Trophoblast cell (in vitro differentiated cells and primary cell): Measurements from ENCODE around the gene STARD10.

ENCODE experiments used
- DNase-seq, 2 donors: peaks; one replicate each; pipeline ENCODE4 v3.0.0-alpha.2; 2016
- H2AFZ ChIP-seq: 2 replicates; pipeline ENCODE4 v1.6.1; 2013; ENCODE audit warnings: low read length, moderate library complexity, mild to moderate bottlenecking; ENCODE audit not compliant: insufficient read depth, poor library complexity
- H2AK5ac ChIP-seq: 2 replicates; pipeline ENCODE4 v1.6.1; 2013; ENCODE audit warnings: mild to moderate bottlenecking, low read length
- H2BK120ac ChIP-seq: 2 replicates; pipeline ENCODE4 v1.6.1; 2013; ENCODE audit warnings: low read length, mild to moderate bottlenecking, moderate library complexity; ENCODE audit not compliant: insufficient read depth, poor library complexity
- H2BK12ac ChIP-seq: 2 replicates; pipeline ENCODE4 v1.6.1; 2013; ENCODE audit warnings: mild to moderate bottlenecking, low read length, moderate library complexity
- H2BK5ac ChIP-seq: 2 replicates; pipeline ENCODE4 v1.6.1; 2013; ENCODE audit warnings: low read length, low read depth, moderate library complexity, mild to moderate bottlenecking; ENCODE audit not compliant: poor library complexity
- H3K14ac ChIP-seq: 2 replicates; pipeline ENCODE4 v1.6.1; 2013; ENCODE audit warnings: mild to moderate bottlenecking, low read length
- H3K18ac ChIP-seq: 2 replicates; pipeline ENCODE4 v1.6.1; 2013; ENCODE audit warnings: mild to moderate bottlenecking, low read length
- H3K23ac ChIP-seq: 2 replicates; pipeline ENCODE4 v1.6.1; 2013; ENCODE audit warnings: low read length
- H3K27ac ChIP-seq: 2 replicates; pipeline ENCODE4 v1.5.1; 2013; ENCODE audit warnings: low read depth, mild to moderate bottlenecking, inconsistent platforms, low read length, moderate library complexity
- H3K27me3 ChIP-seq: 2 replicates; pipeline ENCODE4 v1.6.1; 2013; ENCODE audit warnings: inconsistent platforms, mild to moderate bottlenecking, low read length, moderate library complexity; ENCODE audit not compliant: insufficient read depth
- H3K36me3 ChIP-seq, 2 experiments: 1 replicate in 1 of 2; 2 replicates in 1 of 2; pipeline ENCODE4 v1.6.1; 2013; ENCODE audit warnings: low read length in 2 of 2, mild to moderate bottlenecking in 2 of 2, moderate library complexity in 1 of 2; ENCODE audit not compliant: insufficient read depth in 2 of 2, control insufficient read depth in 1 of 2
- H3K4ac ChIP-seq: 2 replicates; pipeline ENCODE4 v1.6.1; 2013; ENCODE audit warnings: low read depth, mild to moderate bottlenecking, low read length, moderate library complexity
- H3K4me1 ChIP-seq, 2 experiments: 1 replicate in 1 of 2; 2 replicates in 1 of 2; pipeline ENCODE4 v1.6.1; 2013; ENCODE audit warnings: low read length in 2 of 2, mild to moderate bottlenecking in 2 of 2, moderate library complexity in 1 of 2; ENCODE audit not compliant: insufficient read depth in 2 of 2, control insufficient read depth in 1 of 2
- H3K4me2 ChIP-seq: 2 replicates; pipeline ENCODE4 v1.6.1; 2013; ENCODE audit warnings: inconsistent platforms, mild to moderate bottlenecking, low read length, moderate library complexity
- H3K4me3 ChIP-seq: 2 replicates; pipeline ENCODE4 v1.5.1; 2013; ENCODE audit warnings: mild to moderate bottlenecking, low read depth, low read length, inconsistent platforms
- H3K79me1 ChIP-seq: one replicate; pipeline ENCODE4 v1.6.1; 2013; ENCODE audit warnings: low read length
- H3K79me2 ChIP-seq: 2 replicates; pipeline ENCODE4 v1.6.1; 2013; ENCODE audit warnings: low read length, mild to moderate bottlenecking; ENCODE audit not compliant: control insufficient read depth, insufficient read depth, poor library complexity
- H3K9ac ChIP-seq: 2 replicates; pipeline ENCODE4 v1.6.1; 2013; ENCODE audit warnings: mild to moderate bottlenecking, low read length
- H3K9me3 ChIP-seq: 2 replicates; pipeline ENCODE4 v1.6.1; 2013; ENCODE audit warnings: low read depth, mild to moderate bottlenecking, control low read depth, inconsistent platforms, low read length; ENCODE audit not compliant: insufficient read depth
- H4K12ac ChIP-seq: 2 replicates; pipeline ENCODE4 v1.6.1; 2013; ENCODE audit warnings: low read depth, mild to moderate bottlenecking, low read length, moderate library complexity
- H4K8ac ChIP-seq: 2 replicates; pipeline ENCODE4 v1.6.1; 2013; ENCODE audit warnings: low read depth, mild to moderate bottlenecking, low read length, moderate library complexity
- H4K91ac ChIP-seq: one replicate; pipeline ENCODE4 v1.6.1; 2013; ENCODE audit warnings: low read depth, mild to moderate bottlenecking, low read length, moderate library complexity
- WGBS: extraction: QIAGEN DNeasy Blood & Tissue Kit; methylation state at CpG from one replicate; pipeline ENCODE4 v1.1.7; 2013; ENCODE audit warnings: missing lambda C conversion rate; ENCODE audit not compliant: insufficient read length, insufficient coverage; ENCODE audit errors: extremely low coverage; 5-methylcytosine and 5-hydroxymethylcytosine counted together

Gene STARD10

GRCh38 chr11:72747289-72747855, 46.5 kb downstream of the STARD10 start:
- H3K18ac ChIP-seq: no peak overlapping the region
- no peaks in the 10 kb centered on the region for H3K36me3 ChIP-seq
- H3K27ac ChIP-seq: no peak overlapping the region
- H2BK5ac ChIP-seq: no peak overlapping the region
- H3K4me3 ChIP-seq: no peak overlapping the region
- no peak overlapping the region for H4K8ac ChIP-seq
- H3K79me1 ChIP-seq: peaks cover 6% of the 10 kb centered on the region
- no CpG with 5 or more reads among the region's 6 CpGs for WGBS
- no peak overlapping the region for H4K91ac ChIP-seq
- no peak overlapping the region for H3K9ac ChIP-seq
- H2BK12ac ChIP-seq: no peak overlapping the region
- peaks cover 3% of the 10 kb centered on the region for H3K79me2 ChIP-seq
- no peak overlapping the region for H3K23ac ChIP-seq
- no peaks in the 10 kb centered on the region for H3K27me3 ChIP-seq
- no peaks in the 10 kb centered on the region for H3K9me3 ChIP-seq
- H2AK5ac ChIP-seq: no peak overlapping the region
- H3K4me1 ChIP-seq: peaks cover 19 to 21% of the 10 kb centered on the region in 2 experiments
- H3K4ac ChIP-seq: no peak overlapping the region
- H2BK120ac ChIP-seq: no peak overlapping the region
- no peak overlapping the region for H3K14ac ChIP-seq
- no peak for DNase-seq
- H4K12ac ChIP-seq: no peak overlapping the region
- no peak overlapping the region for H2AFZ ChIP-seq
- no peak overlapping the region for H3K4me2 ChIP-seq

GRCh38 chr11:72746821-72747220, 47.0 kb downstream of the STARD10 start:
- Histone ChIP-seq H2BK12ac (no peak overlapping the region), H3K9me3 (no peaks in the 10 kb centered on the region), H2BK120ac (no peak overlapping the region), H3K4ac (no peak overlapping the region), H3K27ac (no peak overlapping the region), H4K12ac (no peak overlapping the region), H4K91ac (no peak overlapping the region), H3K27me3 (no peaks in the 10 kb centered on the region), H3K4me1 (peaks cover 21 to 23% of the 10 kb centered on the region in 2 experiments), H3K79me1 (peaks cover 4% of the 10 kb centered on the region), H2AFZ (no peak overlapping the region), H3K4me3 (no peak overlapping the region), H2AK5ac (no peak overlapping the region), H3K14ac (no peak overlapping the region), H2BK5ac (no peak overlapping the region), H3K23ac (no peak overlapping the region), H3K18ac (no peak overlapping the region), H3K4me2 (no peak overlapping the region), H4K8ac (no peak overlapping the region), H3K36me3 (no peaks in the 10 kb centered on the region), H3K79me2 (no peaks in the 10 kb centered on the region), H3K9ac (no peak overlapping the region)
- no peak for DNase-seq
- WGBS: no CpG with 5 or more reads among the region's 3 CpGs

- no peak overlapping the region for H4K8ac ChIP-seq
- no peak overlapping the region for H3K14ac ChIP-seq
- no peak overlapping the region for H3K4me2 ChIP-seq
- H4K12ac ChIP-seq: no peak overlapping the region
- no peaks in the 10 kb centered on the region for H3K36me3 ChIP-seq
- H2BK5ac ChIP-seq: no peak overlapping the region
- H3K23ac ChIP-seq: no peak overlapping the region
- H2AK5ac ChIP-seq: no peak overlapping the region
- WGBS: no CpG with 5 or more reads among the region's 11 CpGs
- H4K91ac ChIP-seq: no peak overlapping the region
- H2AFZ ChIP-seq: no peak overlapping the region
- H3K18ac ChIP-seq: no peak overlapping the region
- H3K4me1 ChIP-seq: peaks cover 22 to 23% of the 10 kb centered on the region in 2 experiments
- H3K4ac ChIP-seq: no peak overlapping the region
- H3K4me3 ChIP-seq: no peak overlapping the region
- H3K27me3 ChIP-seq: no peaks in the 10 kb centered on the region
- DNase-seq: peak in 1 of 2 donors; percentile 58
- H3K9ac ChIP-seq: no peak overlapping the region
- peaks cover 9% of the 10 kb centered on the region for H3K79me1 ChIP-seq
- H3K27ac ChIP-seq: no peak overlapping the region
- H3K79me2 ChIP-seq: peaks cover 2% of the 10 kb centered on the region
- no peak overlapping the region for H2BK120ac ChIP-seq
- no peaks in the 10 kb centered on the region for H3K9me3 ChIP-seq
- H2BK12ac ChIP-seq: no peak overlapping the region
These were observed 47.8 kb downstream of the STARD10 start for GRCh38 chr11:72745925-72746550.

DNA sequence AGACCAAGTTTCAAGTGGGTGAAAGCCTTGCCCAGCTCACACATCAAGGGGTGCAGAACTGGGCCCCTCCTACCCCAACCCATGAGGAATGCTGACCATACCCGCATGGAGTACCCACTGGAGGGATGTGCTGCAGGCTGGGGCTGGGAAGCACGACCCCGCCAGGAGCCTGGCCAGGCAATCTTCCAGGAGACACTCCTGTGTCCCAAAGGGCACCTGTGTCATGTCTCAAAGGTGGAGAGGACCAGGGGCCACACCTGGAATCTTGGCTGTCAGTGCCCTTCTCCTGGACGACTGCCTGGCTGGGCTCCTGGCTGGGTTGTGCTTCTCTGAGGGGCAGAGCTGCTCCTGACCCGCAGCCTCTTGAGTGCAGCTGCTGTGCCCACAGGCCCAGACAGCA, 48.3 kb downstream of the STARD10 start:
- Histone ChIP-seq H3K4me1 (peaks cover 27 to 28% of the 10 kb centered on the region in 2 experiments), H3K27ac (no peak overlapping the region)

More for the DNA sequence above, 48.3 kb downstream of the STARD10 start:
- Histone ChIP-seq H3K9me3 (no peaks in the 10 kb centered on the region), H4K91ac (no peak overlapping the region), H3K14ac (no peak overlapping the region), H3K18ac (no peak overlapping the region), H3K79me1 (peaks cover 13% of the 10 kb centered on the region), H3K4me3 (no peak overlapping the region), H4K12ac (no peak overlapping the region), H3K4me2 (no peak overlapping the region), H3K79me2 (peaks cover 2% of the 10 kb centered on the region), H3K4ac (no peak overlapping the region), H4K8ac (no peak overlapping the region), H2AK5ac (no peak overlapping the region), H2BK5ac (no peak overlapping the region), H3K27me3 (no peaks in the 10 kb centered on the region), H2AFZ (no peak overlapping the region), H3K23ac (no peak overlapping the region), H3K36me3 (no peaks in the 10 kb centered on the region), H2BK12ac (no peak overlapping the region), H2BK120ac (no peak overlapping the region), H3K9ac (no peak overlapping the region)
- no CpG with 5 or more reads among the region's 5 CpGs for WGBS
- no peak for DNase-seq
